CD4-positive, alpha-beta T cell treated with Interferon gamma for 1 hour (primary cell): Measurements from ENCODE around the gene MAST1.
"Not testable (repeated sequence)": the region's sequence is repeated elsewhere in the genome, so short reads cannot be mapped to it uniquely, and the experiment has no call there.

Source experiments
- DNase-seq: peaks from one replicate; pipeline ENCODE4 v3.0.0-alpha.2; 2020

MAST1 gene

DNA sequence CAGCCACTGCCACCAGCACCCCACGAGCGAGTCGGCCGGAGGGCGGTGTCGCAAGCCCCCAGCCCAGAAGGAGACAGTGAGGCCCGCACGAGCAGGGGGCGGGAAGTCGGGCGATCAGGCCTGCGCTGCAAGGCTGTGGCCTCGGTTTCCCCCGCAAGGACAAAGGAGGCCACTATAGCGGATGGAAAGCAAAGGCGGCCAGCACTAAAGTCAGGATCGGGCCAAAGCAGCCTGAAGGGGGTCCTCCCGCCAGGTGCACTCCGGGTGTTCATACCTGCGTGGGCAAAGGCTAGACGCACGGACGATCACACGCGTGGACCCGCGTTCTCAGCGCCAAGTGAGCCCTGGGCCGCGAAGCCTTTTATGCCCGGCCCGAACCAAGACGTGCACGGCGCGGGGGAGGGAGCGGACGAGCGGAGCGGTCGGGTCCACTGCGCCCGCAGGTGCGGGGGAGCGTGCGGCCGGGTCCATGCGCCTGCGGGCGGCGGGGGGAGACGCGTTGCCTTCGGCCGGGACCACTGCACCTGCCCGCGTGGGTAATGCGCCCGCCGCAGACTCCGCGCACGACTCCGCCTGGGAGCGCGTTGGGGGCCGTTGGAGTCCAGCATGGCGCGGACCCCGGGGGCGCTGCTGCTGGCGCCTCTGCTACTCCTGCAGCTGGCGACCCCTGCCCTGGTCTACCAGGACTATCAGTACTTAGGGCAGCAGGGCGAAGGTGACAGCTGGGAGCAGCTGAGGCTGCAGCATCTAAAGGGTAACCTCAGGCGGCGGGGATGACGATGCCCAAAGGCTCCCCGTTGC is 36.6 kb upstream of the MAST1 start, which contains the start of the genes PRDX2 and THSD8:
PRDX2 (minus strand) TSS at position 335 of the 801 bp plus-strand sequence. CDS start 539 bp downstream, outside the sequence.
THSD8 (plus strand) TSS at position 604 of the 801 bp plus-strand sequence; CDS start at position 607, 3 bp downstream.
- peak; percentile 75 for DNase-seq

DNA sequence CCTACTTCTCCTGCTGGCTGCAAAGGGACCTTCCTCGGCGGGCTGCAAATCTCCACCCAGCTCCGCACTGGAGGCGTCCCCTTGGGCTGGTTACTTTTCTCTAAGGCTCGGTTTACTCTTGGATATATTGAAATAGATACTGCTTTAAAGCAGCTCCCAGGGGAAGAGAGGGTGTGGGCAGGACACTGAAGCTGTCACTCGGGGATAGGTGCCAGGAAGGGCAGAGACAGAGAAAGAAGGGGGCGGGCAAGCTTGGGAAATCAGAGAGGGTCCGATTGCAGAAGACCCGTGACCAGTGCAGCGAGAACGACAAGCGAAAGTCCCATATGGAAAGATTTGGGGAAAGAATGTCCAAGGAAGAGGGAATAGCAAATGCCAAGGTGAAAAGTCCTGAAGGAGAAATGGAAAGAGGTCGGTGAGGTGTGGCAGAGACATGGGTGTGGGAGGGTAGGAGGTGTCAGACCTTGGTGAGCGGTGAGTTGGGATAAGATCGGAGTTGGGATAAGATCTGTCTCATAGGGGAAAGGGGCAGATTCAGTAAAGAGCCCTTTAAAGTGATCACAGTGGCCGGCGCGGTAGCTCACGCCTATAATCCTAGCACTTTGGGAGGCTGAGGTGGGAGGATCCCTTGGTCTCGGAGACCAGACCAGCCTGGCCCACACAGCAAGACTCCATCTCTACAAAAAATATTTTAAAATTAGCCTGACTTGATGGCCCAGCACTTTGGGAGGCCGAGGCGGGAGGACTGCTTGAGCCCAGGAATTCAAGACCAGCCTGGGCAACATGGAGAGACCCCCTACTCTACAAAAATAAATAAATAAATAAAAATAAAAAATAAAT is 35.8 kb upstream of the MAST1 start:
- no peak for DNase-seq

DNA sequence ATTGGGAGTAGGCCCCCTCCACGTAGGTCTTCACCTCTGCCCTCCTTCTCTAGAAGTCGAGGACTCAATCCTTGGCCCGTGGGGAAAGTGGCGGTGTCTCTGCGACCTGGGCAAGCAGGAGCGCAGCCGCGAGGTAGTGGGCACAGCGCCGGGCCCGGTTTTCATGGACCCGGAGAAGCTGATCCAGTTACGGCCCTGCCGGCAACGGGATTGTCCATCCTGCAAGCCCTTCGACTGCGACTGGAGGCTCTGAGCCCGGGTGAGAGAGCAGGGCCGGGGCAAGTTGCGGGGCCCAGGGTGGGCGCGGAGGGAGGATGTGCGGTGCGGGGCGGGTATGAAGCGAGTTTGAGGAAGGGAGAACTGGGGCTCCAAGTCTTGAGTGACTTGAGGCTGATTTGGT is 34.3 kb upstream of the MAST1 start:
- no peak for DNase-seq

DNA sequence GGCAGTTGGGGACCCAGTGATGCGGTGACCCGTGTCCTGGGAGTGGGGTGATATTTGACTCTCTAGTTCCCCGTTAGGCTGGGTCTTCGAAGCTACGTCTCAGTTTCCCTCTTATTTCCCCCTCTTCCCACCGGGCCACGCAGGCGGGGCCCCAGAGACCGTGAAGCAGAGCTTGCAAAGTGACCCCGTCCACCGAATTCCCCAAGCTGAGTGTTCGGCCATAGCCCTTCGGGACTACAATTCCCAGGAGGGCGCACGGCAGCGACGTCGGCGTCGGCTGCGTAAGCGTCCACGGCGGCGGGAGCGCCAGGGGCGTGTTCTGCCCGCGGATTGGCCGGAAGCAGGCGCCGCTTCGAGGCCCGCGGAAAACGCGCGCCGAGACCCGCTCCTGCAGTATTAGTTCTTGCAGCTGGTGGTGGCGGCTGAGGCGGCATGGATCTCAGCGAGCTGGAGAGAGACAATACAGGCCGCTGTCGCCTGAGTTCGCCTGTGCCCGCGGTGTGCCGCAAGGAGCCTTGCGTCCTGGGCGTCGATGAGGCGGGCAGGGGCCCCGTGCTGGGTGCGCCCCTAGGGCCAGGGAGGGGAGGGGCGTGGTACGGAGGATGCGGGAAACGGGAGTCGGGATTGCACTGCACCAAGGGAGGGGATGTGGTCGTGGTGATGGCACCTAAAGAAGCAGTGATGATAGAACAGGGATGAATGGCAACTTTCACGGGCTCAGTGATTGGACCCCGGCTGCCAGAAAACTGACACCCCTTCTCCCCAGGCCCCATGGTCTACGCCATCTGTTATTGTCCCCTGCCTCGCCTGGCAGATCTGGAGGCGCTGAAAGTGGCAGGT is 31.9 kb upstream of the MAST1 start, which contains the start of gene RNASEH2A:
RNASEH2A (plus strand) TSS at position 343 of the 840 bp plus-strand sequence; CDS start at position 433, 90 bp downstream.
- DNase-seq: peak; percentile 85

DNA sequence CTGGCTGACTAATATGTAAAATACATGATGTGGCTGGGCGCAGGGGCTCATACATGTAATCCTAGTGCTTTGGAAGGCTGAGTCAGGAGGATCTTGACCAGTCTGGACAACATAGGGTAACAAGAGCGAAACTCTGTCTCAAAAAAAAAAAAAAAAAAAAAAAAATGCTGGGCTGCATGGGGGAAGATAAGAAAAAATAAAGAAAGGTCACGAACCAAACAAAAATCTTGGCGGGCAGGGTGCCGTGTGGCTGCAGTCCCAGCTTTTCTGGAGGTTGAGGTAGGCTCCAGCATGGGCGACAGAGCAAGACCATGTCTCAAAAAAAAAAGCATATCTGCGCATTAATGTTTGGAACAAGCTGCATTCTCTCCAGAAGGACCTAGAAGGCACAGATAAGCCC is 23.2 kb upstream of the MAST1 start:
- no peak for DNase-seq

DNA sequence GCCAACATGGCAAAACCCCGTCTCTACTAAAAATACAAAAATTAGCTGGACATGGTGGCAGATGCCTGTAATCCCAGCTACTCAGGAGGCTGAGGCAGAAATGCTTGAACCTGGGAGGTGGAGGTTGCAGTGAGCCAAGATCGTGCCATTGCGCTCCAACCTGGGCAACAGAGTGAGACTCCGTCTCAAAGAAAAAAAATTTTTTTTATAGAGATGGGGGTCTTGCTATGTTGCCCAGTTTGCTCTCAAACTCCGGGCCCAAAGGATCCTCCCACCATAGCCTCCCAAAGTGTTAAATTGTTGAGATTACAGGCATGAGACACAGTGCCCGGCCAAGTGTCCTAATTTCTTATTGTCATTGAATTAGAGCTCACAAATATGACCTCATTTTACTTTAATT is 21.1 kb upstream of the MAST1 start:
- not testable (repeated sequence) for DNase-seq

DNA sequence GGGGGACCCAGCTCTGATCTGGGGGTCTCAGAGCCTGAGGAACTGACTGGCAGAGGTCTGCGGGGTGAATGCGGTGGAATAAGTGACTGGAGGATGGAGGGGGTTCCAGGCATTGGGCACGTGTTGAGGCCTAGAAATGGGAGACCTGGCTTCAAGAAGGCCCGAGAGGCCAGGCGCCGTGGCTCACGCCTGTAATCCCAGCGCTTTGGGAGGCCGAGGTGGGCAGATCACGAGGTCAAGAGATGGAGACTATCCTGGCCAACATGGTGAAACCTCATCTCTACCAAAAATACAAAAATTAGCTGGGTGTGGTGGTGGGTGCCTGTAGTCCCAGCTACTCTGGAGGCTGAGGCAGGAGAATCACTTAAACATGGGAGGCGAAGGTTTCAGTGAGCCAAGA is 20.5 kb upstream of the MAST1 start:
- not testable (repeated sequence) for DNase-seq

DNA sequence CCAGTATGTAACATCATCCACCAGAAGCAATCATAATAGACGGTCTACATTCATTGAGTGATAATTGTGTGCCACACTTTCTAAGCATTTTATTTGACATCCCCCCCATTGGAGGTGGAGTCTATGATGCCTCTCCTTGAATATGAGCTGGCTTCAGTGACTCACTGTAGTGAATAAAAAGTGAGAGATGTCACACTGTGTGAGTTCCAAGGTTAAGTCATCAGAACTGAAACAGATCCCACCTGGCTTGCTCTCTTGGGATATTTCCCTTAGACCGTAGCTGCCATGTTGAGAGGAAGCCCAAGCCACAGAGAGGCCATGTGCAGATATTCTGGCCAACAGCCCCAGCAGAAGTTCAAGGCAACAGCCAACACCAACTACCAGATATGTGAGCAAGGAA is 16.6 kb upstream of the MAST1 start:
- no peak for DNase-seq

DNA sequence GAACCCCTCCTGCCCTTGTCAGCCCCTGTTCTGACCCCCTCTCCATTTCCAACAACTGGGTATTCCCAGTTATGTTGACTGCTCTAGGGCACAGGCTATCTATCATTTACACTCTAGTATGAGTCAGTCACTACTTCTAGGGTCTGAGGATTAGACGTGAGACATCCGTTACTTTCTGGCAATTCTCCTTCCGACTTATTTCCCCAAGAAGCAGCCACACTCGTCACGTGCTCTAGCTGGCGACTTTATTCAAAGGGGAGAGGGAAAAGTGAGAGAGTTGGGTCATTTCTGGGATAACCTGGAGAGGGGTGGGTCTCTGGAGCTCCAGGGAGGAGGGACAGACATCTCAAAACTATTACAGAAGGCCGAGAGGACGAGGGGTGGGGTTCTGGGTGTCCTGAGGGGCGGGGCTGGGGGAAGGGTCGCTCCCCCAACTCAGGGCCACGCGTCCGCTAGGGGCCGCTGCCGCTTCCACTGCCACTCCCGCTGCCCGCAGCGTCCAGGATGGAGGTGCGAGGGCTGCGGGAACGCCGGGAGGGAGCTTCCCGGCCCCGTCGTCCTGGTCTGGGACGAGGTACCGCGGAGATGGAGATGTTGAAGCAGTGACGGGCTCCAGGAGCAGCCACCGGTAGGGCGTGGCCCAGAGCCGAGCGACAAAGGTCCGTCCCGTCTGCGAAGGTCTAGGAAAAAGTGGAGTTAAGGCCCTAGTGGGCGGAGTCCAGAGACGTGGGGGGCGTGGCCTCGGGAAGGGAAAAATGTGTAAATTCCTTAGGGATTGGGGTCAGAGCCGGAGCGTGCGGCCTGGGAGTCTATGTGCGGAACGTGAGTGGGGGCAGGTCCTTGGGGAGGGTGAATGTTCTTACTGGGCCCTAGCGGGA is 12.8 kb upstream of the MAST1 start:
- no peak for DNase-seq

DNA sequence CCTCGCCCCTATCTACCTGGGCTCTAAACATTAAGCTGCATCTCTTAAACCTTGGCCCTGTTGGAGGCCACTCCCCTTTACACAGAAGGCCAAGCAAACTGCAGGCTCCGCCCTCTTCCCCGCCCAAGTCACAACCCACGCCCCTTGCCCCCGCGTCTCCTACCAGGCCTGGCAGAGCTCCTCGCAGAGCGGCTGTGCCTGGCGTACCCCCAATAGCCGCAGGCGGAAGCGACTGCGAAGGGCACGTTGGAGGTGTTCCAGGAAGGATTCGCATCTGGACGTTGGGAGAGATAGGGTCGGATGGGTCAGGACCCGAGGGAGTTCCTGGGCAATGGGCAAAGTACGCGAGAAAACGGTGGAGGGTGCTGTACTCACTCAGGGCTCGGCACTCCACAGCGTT is 9.8 kb upstream of the MAST1 start:
- no peak for DNase-seq

DNA sequence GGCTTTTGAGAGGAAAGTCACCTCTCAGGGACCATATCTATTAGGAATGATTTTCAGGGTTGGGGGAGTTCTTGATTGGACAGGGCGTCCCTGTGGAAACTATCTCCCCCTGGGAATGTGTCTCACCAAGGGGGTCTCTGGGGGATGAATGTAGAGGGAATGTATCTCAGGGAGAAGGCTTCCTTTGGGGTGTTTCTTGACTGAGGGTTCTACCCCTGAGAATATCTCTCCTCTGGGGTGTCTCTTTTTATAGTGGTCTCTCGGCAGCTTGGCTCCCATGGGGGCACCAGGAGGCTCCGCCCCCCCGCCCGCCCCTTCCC is 4.9 kb upstream of the MAST1 start:
- DNase-seq: no peak

DNA sequence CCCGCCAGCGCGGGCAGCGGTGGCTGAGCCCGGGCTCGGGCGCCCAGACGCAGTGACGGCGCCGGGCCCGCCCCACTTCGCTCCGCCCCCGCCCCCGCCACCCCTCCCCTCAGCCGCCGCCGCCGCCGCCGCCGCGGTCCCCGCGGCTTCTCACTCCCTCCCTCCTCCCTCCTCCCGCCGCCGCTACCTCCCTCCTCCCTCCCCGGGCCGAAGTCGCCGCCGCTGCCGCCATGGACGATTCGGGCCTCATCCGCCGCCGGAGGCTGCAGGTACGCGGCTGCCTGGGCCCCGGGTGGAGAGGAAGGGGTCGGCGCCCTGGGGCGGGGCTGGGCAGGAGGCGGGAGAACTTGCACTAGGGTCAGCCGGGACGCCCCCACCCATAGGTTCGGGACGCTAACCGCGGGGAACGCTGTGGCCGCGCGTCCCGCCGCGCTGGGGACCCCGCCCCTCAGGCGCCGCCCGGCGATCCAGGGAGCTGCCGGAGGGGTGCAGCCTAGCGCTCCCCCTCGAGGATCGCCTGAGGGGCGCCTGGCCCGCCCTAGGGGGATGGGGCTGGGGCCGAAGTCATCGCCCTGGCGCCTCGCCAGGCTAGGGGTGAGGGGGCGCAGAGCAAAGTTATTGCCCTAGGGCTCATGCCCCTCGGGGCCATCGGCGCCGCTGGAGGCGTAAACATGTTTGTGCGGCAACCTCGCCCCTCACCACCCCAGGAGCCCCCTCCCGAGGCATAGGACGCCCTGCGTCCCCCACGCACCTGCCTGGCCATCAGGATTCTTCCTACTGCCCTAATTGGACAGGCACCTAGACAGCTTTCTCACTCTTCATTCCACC is 4.4 kb upstream of the MAST1 start:
- DNase-seq: peak; percentile 51

DNA sequence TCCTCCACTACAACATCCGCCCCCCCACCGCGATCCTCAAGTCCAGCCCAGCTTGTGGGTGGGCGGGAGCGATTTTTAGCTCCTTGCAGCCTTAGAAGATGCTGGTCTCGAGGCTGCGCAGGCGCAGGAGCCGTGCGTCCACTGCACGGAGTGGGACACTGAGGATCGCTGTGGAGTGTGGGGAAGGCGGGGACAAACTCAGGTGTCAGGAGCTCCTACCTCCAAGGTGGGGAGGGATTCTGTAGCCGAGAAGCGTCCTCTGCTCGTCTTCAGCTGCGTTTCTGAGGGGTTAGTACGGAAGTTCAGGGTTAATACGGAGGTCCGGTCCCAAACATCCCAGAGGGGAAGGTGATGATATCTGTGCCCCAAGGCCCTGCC is 3.8 kb upstream of the MAST1 start, which contains the start of gene RTBDN:
RTBDN (minus strand) TSS at position 14 of the 378 bp plus-strand sequence. CDS start 4,600 bp downstream, outside the sequence.
- no peak for DNase-seq

DNA sequence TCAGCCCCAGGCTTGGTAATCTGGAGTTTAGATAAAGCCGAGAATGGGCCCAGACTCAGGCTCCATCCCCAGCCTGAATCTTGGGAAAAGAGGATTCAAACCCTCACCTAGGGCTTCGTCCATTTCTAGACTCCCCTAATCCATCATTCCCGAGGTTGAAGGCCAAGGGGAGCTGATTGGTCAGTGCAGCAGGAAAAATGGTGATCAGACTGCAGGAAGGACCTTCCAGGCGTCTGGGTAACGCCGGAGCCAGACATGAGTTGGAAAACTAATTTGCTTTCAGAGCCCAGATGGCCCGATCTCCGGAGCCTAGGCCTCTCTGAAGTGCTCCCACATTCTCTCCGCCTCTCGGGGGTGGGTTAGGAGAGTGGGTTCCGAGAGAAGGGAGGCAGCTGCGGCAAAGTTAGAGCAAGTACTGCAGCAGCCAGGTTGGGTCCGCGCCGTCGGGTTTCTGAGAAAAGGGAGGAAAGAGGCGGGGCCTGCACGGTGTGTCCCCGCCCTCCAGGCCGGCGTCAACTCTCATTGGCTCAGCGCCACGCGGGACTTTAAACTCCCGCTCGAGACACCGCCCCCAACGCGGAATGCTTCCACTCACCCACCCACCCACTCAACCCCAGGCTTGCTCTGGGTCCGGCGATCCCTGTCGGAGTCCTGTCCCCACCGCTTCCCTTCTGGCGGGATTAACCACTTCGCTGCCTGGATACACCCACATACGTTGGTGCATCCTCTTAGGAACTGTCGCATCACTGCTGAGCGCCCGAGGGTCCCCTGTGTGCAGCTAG is 3.1 kb upstream of the MAST1 start:
- DNase-seq: no peak

DNA sequence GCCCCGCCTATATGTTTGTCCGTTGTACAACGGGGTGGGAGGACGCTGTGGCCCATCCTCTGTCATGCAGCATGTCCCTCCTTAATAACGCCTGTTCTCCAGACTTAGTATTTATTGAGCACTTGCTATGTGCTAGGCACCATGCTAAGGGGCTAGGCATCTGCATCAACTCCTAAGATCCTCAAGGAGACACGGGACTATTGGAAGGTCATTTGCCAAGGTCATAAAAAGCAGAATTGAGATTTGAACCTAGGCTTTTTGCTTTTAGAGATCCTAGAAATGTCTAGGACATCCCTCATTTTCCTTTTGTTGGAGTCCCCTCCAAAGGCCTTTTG is 1.8 kb upstream of the MAST1 start:
- DNase-seq: no peak

DNA sequence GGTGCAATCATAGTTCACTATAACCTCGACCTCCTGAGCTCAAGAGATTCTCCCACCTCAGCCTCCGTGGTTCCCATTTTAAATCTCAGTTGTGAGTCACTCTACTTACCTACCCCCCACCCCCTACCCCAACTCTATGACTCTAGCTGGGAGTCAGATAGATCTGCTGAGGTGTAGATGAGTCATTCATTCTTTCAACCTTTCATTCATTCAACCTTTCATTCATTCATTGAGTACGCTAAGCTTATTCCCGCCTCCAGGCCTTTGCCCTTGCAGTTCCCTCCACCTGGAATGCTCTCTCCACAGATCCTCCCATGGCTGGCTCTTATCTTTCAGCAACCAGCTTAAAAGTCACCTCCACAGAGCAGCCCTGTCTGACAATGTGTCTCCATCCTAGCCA is 1.1 kb upstream of the MAST1 start:
- no peak for DNase-seq

DNA sequence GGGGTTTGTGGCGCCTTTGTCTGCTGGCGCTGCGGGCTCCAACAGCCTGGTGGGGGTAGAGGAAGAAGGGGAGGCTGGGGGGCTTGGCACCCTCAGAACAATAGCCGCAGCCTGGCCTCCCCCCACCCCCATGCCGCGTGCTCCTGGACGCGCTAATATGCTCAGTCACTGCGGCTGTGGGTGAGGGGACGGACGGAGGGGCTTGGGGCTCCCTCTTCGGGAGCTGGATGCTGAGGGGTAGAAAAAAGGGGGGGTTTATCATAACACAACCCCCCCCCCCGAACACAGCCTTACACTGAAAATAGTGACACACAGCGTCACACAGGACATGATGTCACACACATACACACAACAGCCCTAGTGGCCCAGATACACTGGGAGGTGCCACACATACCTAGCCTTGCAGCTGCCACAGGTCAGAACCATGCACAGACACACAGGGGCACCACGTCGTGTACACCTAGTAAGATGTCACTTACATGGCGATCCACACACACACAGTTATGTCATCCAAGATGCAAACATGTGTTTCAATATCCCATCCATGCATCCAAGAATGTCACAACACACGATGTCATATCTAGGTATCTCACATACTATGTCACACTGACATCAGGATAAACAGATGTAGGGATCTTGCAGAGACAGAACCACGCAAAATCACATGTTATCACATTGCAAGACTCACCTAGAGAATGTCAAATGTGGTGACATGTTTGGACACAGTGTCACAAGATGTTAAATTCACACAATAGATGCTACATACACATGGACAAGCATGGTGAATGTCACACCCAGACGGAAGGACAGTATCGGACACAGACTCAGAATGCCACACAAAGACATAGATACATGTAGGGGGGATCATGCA is 806 bp downstream of the MAST1 start:
- peak; percentile 18 for DNase-seq

DNA sequence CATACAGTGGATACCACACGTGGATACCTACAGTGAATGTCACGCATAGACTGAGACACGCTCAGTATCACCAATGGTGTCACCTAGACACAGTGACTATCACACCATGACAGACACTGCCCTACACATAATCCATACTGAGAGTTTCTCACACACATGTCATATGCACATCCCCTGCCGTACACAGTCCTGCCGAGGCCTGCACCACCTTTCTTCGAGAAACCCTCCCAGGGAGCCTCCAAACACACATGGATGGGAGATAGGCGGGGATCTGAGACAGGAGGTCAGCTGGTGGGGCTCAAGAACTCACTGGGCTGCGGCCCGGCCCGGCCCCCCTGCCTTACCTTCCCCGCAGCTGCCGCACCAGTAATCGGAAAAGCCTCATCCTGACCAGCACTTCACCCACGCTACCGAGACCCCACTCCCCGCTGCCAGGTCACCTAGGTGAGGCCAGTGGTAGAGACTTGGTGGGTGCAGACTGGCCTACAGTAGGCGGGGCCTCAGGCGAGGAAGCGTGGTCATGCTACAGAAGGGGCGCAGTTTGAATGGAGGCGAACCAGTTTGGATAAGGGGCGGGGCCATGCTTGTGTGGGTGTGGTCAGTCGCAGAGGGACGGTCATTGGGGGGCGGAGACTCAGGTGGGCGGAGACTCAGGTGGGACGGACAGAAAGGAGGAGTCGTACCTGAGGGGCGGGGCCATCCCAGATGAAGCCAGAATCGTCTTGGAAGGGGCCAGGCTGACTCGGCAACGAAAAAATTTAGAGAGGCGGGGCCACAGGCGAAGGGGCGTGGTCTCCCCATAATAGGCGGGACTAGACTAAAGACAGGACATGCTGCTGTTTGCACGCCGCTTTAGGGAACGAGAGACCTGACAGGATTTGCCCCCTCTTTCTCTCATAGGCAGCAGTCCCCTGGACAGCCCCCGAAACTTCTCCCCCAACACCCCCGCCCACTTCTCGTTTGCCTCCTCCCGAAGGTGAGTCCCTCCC is 2.1 kb downstream of the MAST1 start:
- DNase-seq: peak; percentile 39
